HG02884 (cell line): ENCODE results near the gene DYNC1I2.
A peak's percentile ranks its signal among the peaks of the same experiment; 100 is the strongest.

Experiments used
- ATAC-seq: cut with Tn5 transposase; IDR thresholded peaks from one replicate; pipeline ENCODE4 v1.9.1; 2021; ENCODE audit warnings: mild to moderate bottlenecking, moderate library complexity; ENCODE audit not compliant: unreplicated experiment

Gene DYNC1I2

DNA sequence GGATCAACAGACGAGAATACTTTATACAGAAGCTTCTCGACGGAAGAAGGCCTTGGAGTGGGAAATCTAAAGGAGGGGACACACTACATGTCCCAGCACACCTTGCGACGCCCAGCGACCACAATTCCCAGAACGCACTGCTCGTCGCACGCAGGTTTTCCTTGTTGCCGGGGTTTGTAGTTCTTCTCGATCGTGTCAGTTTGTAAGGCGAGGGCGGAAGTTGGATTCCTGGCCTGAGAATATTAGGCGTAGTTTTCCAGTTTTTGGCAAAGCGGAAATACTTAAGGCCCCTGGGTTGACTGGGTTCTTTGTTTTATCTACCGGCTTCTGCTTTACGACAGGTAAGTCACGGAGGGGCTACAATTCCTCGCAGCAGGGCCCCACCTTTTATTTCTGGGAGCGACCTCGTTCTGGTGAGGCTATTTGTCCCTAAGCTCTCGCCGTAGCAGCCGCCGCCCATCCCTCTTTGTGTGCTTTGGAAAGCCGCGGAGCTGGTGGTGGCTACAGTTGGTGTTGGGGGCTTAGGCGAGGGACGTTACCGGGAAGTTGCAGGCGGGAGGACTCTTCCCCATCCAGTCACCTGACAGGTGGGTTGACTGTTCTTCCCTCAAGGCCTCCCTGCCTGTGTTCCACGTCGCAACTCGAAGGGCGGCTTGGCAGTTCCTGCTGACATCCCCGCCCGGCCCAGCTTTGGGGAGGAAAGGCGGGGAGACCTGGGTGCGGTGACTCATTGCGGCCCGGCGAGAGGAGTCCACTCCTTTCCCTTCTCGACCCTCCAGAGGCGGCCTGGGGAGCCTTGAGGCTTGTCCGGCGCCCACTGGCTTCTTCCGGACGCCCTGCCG lies at the start of gene DYNC1I2:
Gene DYNC1I2, plus strand, starts transcription at position 183 of the 842 bp plus-strand sequence. CDS start 2,687 bp downstream, outside the sequence.
- ATAC-seq: peak; percentile 80

DNA sequence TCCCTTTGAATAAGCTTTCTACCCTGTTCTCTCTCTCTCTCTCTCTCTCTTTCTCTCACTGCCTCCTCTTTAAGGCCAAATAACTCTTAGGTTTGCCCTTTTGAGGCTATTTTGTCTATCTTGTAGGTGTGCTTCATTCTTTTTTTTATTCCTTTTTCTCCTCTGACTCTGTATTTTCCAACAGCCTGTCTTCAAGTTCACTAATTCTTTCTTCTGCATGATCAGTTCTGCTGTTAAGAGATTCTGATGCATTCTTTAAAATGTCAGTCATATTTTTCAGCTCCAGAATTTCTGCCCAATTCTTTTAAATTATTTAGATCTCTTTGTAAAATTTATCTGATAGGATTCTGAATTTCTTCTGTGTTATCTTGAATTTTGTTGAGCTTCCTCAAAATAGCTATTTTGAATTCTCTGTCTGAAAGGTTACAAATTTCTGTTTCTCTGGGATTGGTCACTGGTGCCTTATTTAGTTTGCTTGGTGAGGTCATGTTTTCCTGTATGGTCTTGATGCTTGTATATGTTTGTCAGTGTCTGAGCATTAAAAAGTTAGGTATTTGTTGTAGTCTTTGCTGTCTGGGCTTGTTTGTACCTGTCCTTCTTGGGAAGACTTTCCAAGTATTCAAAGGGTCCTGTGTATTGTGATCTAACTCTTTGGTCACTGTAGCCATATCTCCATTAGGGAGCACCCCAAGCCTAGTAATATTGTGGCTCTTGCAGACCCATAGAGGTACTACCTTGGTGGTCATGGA lies 35.4 kb upstream of the DYNC1I2 start:
- ATAC-seq: no peak

DNA sequence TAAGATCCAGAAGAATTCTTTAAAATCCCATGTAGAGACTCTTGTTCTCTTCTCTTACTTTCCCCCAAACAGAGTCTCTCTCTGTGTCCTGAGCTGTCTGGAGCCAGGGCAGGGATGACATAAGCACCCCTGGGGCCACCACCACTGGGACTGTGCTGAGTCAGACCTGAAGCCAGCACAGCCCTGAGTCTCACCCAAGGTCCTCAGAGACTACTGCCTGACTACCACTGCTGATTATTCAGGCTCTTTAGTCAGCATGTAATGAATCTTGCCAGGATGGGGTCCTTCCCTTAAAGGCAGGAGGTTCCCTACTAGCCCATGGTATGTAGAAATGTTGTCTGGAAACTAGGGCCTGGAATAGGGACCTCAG lies 34.9 kb upstream of the DYNC1I2 start:
- ATAC-seq: peak; percentile 68

DNA sequence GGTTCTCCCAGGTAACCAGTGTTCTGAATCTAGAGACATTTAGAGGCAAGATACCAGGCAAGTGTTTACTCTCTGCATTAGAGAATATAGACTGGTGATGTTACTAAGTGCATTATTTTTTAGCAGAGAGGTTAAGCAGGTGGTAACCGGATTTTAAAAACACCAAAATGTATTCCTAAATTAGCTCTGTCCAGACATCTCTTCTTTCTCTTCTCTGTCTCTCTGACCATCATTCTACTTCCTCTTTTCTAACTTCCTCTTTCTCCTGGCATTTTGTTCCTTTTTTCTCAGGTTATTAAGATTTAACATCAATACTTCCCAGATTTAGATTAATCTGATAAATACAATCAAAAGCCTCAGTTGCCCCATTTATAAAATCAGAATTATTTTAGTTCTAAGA lies 31.7 kb upstream of the DYNC1I2 start:
- peak; percentile 72 for ATAC-seq

DNA sequence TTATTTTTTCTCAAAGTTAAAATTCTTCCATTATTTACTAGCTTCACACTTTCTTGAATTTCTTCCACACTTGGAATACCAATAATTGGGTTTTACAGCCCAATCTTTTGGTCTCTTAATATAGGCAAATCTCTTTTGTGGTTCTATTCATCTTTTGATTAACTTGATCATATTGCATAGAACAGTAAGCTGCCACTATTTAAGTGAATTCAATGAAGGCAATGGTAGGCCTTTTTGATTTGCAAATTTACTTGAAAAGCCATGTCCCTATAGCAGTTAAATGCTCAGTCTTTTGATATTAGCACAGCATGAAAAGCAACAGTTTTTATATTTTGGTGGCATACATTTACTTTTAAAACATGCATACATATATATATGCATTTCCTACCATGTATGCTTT lies 20.2 kb upstream of the DYNC1I2 start:
- no peak for ATAC-seq

DNA sequence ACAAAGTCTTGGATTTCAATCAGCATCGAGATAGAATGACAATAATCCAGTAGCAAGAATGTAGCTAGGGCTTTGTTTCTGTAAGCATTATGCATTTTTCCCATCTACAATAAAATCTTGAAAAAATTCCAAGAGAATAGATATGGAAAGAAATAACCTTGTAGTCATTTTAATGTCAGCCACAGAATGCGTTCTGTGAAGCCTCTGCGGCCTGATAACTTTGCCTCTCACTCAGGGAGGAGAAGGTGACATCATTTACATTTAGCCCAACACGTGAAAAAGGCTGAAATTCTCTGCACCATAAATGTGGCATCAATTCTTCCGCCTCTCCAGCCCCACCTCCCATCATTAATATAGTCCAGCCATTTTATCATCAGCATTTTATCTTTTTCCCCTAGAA lies 19.1 kb upstream of the DYNC1I2 start:
- ATAC-seq: no peak

DNA sequence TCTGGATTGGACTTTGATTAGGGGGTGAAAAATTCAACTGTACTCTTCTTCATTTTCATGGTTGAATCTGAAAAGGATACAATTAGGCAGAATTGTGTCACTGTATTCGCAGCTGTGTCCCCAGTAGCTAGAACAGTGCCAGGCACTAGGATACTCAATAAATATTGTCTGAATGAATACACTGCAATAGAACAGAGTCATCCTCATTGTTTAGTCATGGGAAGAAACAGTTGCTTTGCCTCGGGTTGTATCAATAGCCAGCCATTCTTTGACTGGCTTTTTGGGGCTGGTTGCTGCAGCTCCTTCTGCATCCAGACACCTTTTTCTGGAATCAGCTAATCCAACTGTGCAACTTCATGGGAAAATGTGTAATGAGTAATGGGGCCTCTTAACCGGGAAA lies 18.1 kb upstream of the DYNC1I2 start:
- no peak for ATAC-seq

DNA sequence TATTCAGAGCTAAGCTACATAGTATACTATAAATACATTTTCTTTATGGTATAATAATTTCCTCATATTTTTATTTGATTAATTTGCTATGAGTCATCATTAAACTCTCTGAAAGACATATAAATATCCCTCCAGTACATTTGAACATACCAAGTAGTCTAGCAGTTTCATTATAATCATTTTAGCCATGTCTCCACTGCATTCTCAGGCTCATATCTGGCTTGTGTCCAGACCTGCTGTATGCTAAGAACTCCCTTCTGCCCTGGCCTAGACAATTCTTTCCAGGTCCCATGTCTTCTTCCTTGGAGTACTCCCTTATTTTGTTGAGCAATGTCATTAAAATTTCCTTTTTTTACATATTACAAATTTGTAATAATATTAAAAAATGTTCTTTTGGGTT lies 16.6 kb upstream of the DYNC1I2 start:
- no peak for ATAC-seq

DNA sequence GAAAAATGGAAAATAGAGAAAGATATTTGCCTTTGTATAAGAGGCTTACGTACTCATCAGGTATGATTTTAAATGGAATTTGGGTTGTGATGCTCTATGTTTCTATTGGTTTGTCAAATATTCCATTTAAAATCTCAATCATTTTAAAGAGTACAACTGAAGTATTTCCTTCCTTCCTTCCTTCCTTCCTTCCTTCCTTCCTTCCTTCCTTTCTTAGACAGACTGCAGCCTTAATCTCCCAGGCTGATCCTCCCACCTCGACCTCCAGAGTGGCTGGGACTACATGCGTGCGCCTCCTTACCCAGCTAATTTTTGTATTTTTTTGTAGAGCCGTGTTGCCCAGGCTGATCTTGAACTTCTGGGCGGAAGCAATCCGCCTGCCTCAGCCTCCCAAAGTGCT lies 15.4 kb upstream of the DYNC1I2 start:
- no peak for ATAC-seq

DNA sequence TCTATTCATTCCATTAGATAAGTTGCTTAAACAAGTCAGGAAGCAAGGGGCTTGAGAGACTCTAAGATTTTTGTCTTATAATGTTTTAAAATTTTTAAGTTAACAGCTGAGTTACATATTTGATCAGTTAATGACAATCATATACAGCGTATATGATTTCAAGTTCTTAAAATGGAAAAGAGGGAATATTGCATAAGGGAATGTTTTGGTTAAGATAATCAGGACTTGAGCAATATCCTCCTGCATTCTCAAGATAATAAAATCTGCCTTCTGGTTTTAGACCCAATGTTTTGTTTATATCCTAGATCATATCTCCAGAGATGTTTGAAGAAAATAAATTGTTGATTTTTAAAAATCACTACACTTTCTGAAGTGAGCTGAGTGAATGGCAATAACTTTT lies 13.4 kb upstream of the DYNC1I2 start:
- no peak for ATAC-seq

DNA sequence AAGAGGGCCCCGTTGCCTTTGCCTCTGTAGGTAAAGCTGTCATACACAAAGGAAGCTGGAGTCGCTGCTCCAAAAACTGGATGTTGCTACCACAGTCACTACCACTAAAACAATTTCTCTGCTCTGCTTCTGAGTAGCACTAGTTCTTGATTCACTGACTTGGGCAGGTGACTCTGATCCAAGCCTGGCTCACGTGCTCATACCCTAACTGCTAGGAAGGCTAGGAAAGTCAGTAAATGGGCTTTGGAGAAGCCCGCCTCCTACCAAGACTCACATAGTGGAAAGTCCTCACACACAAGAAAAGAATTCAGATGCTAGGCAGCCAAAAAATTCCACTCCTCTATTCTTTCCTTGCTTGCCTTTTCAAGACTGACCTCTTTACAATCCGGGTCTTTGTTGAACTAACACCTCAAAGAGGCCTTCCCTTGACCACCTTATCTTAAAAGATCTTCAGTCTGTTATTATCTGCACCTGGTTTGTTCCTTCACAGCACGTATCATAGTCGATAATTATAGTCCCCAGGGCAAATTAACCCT lies 11.4 kb upstream of the DYNC1I2 start:
- ATAC-seq: no peak

DNA sequence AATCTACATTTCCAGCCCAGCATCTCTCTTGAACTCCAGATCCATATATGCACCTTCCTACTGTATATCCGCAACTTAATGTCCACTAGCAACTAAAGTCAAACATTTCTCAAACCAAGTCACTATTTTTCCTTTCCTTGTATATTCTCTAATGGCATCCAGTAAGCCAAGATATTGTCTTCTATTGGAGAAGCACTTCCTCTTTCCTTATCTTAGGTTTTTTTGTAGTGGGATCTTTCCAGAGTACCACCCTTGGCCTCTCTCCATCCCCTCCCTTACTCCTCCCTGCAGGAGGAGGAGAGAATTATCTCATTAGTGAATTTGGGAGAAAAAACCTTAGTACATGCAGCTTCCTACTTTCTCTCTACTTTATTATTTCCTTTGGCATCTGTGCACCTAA lies 8.7 kb upstream of the DYNC1I2 start:
- ATAC-seq: no peak

DNA sequence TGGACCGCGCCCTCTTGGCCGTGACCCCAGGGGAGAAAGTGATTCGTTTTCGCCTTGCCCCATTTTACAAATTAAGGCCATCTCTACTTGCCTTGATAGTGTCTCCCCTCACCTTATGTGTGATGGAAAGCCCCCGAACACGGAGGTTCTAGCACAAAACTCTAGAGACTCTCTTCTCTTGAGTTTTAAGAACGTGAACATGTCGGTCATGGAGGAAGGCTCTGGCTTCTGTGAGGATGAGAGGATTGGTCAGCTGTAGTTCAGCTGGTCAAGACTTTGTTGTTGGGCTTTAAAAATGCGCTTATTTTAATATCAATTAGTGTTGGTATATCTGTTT lies 828 bp downstream of the DYNC1I2 start:
- ATAC-seq: peak; percentile 16

DNA sequence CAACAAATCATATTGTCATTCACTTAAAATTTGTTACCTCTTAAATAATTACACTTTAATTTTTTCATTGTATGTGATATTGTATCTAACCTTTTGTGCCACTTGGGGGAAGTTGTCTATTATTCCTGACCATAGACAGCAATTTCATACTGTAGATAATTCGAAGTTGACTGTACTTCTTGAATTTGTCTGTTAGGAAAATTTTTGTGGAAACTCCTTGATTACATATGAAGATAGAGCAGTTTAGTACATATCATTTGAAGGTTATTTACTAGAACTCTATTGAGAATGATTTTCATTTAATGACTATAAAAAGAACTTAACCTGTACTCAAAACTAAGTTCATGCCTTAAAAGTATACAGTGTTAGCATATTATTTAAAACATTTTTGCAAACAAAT lies 5.1 kb downstream of the DYNC1I2 start:
- no peak for ATAC-seq

DNA sequence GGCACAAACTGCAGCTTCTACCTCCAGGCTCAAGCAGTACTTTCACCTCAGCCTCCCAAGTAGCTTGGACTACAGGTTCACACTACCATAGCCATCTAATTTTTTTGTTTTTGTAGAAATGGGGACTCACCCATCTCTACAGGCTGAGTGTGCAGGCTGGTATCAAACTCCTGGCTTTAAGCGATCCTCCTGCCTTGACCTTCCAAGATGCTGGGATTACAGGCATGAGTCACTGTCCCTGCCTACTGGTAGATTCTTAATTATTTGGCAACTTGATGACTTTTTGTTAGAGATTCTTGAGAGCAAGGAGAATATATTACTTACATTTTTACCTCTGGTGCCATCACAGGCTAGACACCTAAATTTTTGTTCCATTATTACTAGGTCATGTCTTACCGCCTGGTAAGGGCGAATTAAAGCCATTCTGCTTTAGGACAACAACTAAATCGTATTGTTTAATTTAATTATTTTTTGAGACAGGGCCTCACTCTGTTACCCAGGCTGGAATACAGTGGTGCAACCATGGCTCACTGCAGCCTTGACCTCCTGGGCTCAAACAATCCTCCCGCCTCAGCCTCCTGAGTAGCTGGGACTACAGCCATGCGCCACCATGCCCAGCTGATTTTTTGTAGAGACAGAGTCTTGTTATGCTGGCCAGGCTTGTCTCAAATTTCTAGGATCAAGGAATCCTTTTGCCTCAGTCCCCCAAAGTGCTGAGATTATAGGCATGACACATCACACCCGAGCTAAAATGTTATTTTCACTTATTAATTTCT lies 15.7 kb downstream of the DYNC1I2 start:
- ATAC-seq: no peak

DNA sequence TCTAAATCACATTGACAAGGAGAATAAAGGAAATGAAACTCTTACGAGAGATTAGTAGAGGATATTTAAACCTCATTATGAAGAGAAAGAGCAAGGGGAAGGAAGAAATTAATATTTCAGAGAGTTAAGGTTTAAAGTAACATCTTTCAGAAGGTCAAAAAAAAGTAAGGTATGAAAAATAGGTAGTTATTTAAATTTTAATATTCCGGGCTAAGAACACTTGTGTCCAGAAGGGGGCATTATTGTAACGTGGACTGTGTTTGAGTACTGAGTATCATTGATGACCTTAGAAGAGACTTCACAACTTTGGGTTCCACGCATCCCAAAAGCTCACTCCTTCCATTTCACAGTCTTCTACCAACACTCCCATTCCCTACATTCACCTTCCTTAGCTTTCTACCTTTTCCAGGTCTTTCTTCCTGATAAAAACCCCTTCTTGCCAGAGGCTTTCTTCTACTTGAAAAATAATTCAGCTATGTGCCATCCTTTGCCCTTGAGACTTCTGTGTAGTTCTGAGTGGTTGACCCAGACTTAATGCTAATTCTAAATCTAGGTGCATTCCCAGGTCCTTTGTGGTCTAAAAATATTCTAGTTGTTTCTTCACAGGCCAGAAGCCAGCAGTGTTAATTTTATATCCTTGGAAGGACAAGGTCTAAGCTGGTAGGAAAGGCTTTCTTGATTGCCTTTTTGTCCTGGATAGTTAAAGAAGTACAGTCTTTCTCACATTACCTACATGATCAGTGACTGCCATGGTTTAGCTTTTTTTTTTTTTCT lies 16.5 kb downstream of the DYNC1I2 start:
- no peak for ATAC-seq

DNA sequence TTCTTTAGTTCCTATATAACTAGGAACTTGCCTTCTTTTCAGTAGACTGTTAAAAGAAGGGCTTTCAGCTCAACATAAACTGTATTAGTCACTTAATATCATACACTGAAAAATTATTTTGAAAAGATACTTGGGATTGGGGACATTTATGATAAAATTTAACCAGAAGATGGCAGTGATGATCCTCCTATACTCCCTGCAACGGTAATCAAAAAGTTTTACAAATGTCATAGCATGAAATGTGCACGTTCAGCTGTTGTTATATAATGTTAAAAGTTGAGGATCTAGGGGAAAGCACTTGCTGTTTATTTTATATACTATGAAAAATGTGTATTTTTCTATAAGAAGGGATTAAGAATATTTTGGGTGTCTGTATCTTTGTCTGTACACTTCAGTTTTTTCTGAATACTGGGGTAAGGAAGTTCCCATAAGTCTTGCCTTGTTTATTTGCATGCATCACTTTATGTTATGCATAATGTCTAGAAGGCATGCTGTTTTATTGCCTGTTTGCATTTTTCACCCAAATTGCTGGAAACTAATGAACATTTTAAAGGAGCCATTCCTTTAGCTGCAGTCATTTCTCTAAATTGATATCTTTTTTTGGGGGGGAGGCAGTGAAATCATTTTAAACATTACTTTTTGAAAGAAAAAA lies 19.0 kb downstream of the DYNC1I2 start:
- ATAC-seq: no peak

DNA sequence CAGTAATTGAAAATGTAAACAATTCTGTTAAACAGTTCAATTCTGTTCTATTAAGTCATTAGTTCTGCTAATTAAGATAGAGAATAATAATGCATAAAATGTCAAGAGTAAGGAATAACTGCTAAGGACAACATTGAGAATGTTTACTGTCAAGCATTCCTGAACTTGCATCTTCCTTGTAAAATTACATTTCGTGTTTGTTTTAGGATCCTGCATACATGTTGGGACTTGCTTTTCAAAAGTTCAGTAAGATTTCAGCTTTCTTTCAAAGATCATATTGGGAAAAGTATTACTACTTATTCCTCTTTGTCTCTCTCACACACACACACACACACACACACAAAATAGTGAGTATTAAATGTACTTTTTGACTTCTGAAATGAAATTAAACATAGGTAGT lies 20.5 kb downstream of the DYNC1I2 start:
- ATAC-seq: no peak

DNA sequence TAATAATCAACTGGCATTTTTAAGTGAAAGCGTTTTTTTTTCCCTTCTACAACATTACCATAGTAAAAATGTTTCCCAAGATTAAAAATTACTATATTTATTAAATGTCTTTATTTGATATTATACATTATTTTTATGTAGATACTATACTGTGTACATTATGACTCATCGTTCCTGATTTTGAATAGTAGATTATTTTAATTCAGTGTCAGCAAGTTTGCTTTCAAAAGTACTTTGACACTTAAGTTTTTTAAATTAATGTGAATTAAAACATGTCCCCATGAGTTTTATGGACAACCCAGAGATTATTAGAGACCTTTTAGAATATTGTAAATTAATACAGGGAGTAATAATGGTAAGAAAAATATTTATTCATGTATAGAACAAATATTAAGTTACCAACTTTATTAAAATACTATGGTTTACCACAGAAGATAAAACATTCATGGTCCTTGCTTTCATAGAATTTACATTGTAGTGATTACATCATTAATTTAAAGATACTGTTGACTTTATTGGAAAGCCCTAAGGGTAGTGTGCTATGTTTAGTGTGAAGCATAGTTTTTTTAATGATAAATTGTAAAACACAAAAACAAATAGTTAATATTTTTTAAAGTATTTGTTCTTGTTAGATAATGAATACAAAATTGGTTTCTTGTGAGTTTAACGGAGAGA lies 21.9 kb downstream of the DYNC1I2 start:
- ATAC-seq: no peak

DNA sequence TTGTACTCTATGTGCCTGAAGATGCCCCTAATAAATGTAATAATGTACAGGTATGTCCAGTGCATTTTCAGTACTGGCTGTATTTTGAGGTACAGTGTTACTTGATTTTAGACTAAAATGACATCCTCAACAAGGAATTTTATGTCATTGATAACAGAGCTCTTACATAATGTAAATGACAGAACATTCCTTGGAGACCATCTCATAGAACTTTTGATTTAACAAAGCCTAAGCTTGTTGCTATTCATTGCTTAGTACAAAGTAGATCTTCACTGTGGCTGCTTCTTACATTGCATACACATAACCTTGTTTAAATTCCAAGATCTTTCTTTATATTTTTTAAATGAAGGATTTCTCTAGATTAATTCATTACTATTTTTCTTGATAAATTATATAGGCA lies 24.1 kb downstream of the DYNC1I2 start:
- ATAC-seq: no peak
